Stimulated activated memory B cell treated with anti-CD40 and anti-IgM and Interleukin-4, amounts not matched to agents 10 μg/mL and 1 μg/mL and 100 μg/mL, for 72 hours (primary cell): ENCODE results near the gene ALG9.

ENCODE experiments used
- ATAC-seq: fragments of 150-1000 bp; cut with Tn5 transposase; 2 replicates; pipeline ENCODE4 v1.10.0; 2021
- H3K27ac Mint-ChIP-seq: one replicate; pipeline ENCODE4 v1.8.0; 2022; ENCODE audit warnings: mild to moderate bottlenecking, mixed read lengths
- H3K27me3 Mint-ChIP-seq: one replicate; pipeline ENCODE4 v1.8.0; 2022; ENCODE audit warnings: mixed read lengths
- H3K36me3 Mint-ChIP-seq: one replicate; pipeline ENCODE4 v1.8.0; 2022; ENCODE audit warnings: mixed read lengths
- H3K4me1 Mint-ChIP-seq: one replicate; pipeline ENCODE4 v1.8.0; 2022; ENCODE audit warnings: mixed read lengths
- H3K4me3 Mint-ChIP-seq: one replicate; pipeline ENCODE4 v1.8.0; 2022; ENCODE audit warnings: mild to moderate bottlenecking, moderate library complexity, mixed read lengths
- H3K9me3 Mint-ChIP-seq: one replicate; pipeline ENCODE4 v1.8.0; 2022; ENCODE audit warnings: mixed read lengths

ALG9 gene, protein sequence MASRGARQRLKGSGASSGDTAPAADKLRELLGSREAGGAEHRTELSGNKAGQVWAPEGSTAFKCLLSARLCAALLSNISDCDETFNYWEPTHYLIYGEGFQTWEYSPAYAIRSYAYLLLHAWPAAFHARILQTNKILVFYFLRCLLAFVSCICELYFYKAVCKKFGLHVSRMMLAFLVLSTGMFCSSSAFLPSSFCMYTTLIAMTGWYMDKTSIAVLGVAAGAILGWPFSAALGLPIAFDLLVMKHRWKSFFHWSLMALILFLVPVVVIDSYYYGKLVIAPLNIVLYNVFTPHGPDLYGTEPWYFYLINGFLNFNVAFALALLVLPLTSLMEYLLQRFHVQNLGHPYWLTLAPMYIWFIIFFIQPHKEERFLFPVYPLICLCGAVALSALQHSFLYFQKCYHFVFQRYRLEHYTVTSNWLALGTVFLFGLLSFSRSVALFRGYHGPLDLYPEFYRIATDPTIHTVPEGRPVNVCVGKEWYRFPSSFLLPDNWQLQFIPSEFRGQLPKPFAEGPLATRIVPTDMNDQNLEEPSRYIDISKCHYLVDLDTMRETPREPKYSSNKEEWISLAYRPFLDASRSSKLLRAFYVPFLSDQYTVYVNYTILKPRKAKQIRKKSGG

DNA sequence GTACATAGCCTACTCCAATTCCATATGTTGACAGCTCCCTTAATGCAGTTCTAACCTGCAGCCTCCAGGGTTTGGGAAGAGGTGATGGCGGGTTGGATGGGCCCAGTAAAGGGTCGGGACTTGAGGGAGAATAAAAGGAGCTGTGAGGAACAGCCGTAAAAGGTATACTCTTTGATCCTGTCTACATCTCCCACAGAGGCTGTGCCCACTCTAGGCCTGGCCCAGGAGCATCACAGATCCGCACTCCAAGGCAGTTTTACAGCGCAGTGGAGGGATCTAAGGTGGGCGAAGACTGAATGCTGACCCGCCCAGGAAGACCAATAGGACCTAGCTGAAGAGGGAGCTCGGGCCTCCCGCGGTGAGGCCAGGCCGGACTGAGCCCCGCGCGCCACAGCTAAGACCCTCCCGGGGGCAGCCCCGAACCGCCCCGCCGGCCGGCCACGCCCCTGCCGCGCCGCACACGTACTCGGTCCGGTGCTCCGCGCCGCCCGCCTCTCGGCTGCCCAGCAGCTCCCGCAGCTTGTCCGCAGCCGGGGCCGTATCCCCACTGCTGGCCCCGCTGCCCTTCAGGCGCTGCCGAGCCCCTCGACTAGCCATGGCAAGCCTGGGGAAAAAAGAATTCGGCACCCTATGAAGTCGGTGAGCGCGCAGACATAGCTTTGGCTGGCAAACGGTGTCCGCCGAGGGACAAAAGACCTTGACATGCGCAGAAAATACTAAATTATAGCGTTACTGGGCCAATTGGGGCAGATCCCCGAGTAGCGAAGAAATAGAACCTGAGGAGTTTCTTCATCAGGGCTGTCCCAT is at the start of gene ALG9:
Gene ALG9, minus strand, starts transcription at position 696 of the 807 bp plus-strand sequence. Its CDS starts 99 bp downstream, at position 597.
- H3K36me3 Mint-ChIP-seq, result peaks cover 36% of the 10 kb centered on the region
- peaks cover 25% of the 10 kb centered on the region for H3K4me1 Mint-ChIP-seq
- ATAC-seq, result peak; percentile 95
- peak within 1 kb of the TSS; percentile 92 for H3K4me3 Mint-ChIP-seq
- no peaks in the 10 kb centered on the region for H3K27me3 Mint-ChIP-seq
- peak within 1 kb of the TSS; percentile 92 for H3K27ac Mint-ChIP-seq
- H3K9me3 Mint-ChIP-seq, result no peaks in the 10 kb centered on the region

DNA sequence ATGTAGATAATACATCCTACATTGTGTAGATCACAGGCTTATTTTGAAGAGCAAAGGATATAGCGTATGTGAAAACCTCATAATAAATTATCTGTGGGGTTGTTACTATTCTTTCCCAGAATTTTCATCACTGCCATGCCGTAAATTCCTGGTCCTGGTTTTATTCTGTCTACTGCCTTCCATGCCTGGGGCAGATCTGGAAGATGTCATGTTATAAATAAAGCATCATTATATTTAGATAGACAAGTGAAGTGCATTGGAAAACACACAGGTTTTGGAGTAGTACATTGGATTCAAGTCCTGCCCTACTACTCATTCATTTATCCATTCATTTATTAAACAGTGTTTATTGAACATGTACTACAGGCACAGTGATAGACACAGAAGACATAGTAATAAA is 49.5 kb upstream of the ALG9 start:
- H3K36me3 Mint-ChIP-seq, result no peaks in the 10 kb centered on the region
- peaks cover 32% of the 10 kb centered on the region for H3K27me3 Mint-ChIP-seq
- peaks cover 3% of the 10 kb centered on the region for H3K4me1 Mint-ChIP-seq
- H3K9me3 Mint-ChIP-seq, result no peaks in the 10 kb centered on the region
- no peak for ATAC-seq
- no peak overlapping the region for H3K4me3 Mint-ChIP-seq
- no peak overlapping the region for H3K27ac Mint-ChIP-seq

DNA sequence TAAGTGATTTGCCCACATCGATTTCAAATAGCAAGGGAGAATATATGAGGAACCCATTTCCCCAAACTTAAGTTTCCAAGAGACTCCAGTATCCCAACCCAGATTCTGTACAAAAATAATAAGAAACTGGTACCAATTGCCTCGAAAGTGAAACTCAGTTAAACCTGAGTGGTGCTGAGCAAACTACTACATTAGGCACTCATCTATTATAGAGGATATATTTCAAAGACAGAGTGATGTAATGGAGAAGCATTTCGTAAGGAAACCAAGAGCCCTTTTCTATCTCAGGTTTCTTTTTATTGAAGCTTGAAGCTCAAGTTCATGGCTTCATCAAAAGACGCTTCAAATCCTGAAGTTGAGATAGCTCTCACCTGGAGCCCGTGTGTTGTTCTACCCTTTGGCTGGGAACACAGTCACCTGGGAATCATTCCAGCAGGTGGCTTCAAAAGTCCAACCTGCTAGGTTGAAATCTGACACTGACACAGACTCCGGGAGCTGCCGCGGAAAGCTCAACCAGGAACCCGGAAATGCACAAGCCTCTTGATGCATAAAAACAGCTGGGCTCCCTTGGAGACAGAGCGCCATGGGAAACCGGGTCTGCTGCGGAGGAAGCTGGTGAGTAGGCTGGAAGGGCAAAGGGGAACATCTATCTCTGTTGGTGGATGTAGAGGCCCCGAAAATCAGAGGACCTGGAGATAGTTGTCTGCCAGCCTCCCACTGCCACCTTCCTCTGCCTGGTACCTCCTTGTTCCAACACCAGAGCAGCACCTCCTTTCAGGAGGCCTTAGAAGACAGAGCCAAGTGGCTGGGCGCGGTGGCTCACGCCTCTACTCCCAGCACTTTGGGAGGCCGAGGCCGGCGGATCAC is 47.2 kb upstream of the ALG9 start, which contains the start of gene C11orf52:
Gene C11orf52, plus strand, starts transcription at position 524 of the 867 bp plus-strand sequence. Its CDS starts 60 bp downstream, at position 584.
- Mint-ChIP-seq H3K4me1 (no peaks in the 10 kb centered on the region), H3K9me3 (no peaks in the 10 kb centered on the region), H3K36me3 (no peaks in the 10 kb centered on the region), H3K27ac (no peak within 1 kb of the TSS), H3K27me3 (peaks cover 48% of the 10 kb centered on the region), H3K4me3 (no peak within 1 kb of the TSS)
- ATAC-seq, result no peak

DNA sequence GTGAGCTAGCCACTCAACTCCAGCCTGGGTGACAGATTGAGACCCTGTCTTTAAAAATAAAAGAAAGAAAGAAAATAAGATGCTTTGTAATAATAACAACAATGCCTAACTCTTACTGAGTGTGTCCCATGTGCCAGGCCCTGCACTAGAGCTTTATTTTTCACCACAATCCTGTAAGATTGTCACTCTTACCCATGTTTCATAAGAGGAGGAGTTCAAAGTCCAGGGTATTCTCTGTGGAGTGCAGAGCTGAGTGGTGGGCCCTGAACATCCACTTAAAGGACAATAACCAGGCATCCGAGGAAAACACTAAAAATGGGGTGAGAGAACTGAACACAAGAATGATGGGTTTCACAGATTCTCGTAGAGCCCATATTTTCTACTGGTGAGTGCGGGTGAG is 46.4 kb upstream of the ALG9 start:
- Mint-ChIP-seq H3K27ac (no peak overlapping the region), H3K4me3 (no peak overlapping the region), H3K9me3 (no peaks in the 10 kb centered on the region), H3K27me3 (peaks cover 56% of the 10 kb centered on the region), H3K36me3 (no peaks in the 10 kb centered on the region), H3K4me1 (no peaks in the 10 kb centered on the region)
- no peak for ATAC-seq

DNA sequence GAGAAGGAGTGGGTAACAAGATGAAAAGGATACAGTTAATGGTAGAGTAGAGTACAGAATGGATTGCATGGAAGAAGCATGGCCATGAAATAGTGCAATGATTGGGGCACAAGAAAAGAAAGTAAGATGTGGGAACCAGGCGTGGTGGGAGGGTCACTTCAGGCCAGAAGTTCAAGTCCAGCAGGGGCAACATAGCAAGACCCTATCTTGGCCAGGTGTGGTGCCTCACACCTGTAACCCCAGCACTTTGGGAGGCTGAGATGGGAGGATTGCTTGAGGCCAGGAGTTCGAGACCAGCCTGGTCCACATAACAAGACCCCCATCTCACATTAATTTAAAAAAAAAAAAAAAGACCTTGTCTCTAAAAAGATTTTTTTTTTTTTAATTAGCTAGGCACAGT is 45.9 kb upstream of the ALG9 start:
- ATAC-seq, result no peak
- Mint-ChIP-seq H3K27ac (no peak overlapping the region), H3K9me3 (no peaks in the 10 kb centered on the region), H3K27me3 (peaks cover 60% of the 10 kb centered on the region), H3K4me3 (no peak overlapping the region), H3K36me3 (no peaks in the 10 kb centered on the region), H3K4me1 (no peaks in the 10 kb centered on the region)

DNA sequence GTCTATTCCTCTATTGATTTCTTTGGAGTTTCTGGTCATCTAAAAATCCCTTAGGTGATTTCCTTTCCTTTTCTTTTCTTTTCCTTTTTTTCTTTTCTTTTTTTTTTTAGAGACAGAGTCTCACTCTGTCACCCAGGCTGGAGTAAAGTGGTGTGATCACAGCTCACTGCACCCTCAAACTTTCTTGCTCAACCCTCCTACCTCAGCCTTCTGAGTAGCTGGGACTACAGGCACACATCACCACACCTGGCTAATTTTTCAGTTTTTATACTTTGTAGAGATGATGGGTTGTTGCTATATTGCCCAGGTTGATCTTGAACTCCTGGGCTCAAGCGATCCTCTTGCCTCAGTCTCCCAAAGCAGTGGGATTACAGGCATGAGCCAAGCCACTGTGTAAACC is 45.4 kb upstream of the ALG9 start:
- no peak overlapping the region for H3K4me3 Mint-ChIP-seq
- H3K9me3 Mint-ChIP-seq, result no peaks in the 10 kb centered on the region
- no peak for ATAC-seq
- no peak overlapping the region for H3K27ac Mint-ChIP-seq
- H3K27me3 Mint-ChIP-seq, result peaks cover 66% of the 10 kb centered on the region
- no peaks in the 10 kb centered on the region for H3K36me3 Mint-ChIP-seq
- no peaks in the 10 kb centered on the region for H3K4me1 Mint-ChIP-seq

DNA sequence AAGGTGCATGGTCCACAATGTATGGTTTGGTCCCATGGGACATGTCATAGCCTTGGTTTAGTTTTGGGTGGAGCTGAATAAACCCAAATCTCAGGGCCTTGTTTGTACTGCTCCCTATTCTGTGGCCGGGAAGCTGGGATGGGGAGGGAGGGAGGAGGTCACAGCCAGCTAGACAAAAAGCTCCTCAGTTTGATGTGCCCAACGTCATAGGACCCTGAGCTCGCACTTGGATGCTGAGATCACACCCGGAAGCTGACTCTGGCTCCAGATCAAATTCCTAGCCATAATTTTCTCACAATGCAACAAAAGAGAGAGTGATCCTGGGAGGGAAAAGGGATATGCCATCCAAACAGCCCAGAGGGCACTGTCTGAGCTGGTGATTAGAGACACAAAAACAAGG is 42.6 kb upstream of the ALG9 start:
- no peak for ATAC-seq
- no peaks in the 10 kb centered on the region for H3K4me1 Mint-ChIP-seq
- H3K9me3 Mint-ChIP-seq, result no peaks in the 10 kb centered on the region
- no peaks in the 10 kb centered on the region for H3K36me3 Mint-ChIP-seq
- peaks cover 75% of the 10 kb centered on the region for H3K27me3 Mint-ChIP-seq
- no peak overlapping the region for H3K4me3 Mint-ChIP-seq
- H3K27ac Mint-ChIP-seq, result no peak overlapping the region

DNA sequence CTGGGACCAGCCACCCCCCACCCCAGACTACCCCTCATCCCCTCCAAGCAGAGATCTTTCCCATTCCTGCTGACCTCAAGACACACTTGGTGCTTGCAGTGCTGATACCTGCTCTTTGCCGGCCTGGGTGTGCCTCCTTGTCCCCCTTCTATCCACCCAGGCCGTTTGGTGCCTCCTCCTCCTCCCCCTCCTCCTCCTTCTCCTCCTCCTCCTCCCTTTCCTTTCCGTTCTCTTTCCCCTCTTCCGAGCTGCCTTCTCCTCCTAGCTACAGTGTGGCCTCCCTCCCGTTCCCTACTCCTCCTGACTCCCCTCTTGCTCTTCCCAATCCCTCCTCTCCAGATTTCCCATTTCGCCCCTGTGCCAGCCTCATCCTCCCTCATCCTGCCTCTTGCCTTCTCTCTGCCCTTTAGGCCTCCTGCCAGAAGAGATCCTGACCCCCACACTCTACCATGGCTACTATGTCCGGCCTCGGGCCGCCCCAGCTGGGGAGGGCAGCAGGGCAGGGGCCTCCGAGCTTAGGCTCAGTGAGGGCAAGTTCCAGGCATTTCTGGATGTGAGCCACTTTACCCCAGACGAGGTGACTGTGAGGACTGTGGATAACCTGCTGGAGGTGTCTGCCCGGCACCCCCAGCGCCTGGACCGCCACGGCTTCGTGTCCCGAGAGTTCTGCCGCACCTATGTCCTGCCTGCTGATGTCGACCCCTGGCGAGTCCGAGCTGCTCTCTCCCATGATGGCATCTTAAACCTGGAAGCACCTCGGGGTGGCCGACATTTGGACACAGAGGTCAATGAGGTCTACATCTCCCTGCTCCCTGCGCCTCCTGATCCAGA is 41.9 kb upstream of the ALG9 start:
- Mint-ChIP-seq H3K4me3 (no peak overlapping the region), H3K36me3 (no peaks in the 10 kb centered on the region), H3K27ac (no peak overlapping the region), H3K9me3 (no peaks in the 10 kb centered on the region), H3K27me3 (peaks cover 67% of the 10 kb centered on the region), H3K4me1 (no peaks in the 10 kb centered on the region)
- ATAC-seq, result no peak

DNA sequence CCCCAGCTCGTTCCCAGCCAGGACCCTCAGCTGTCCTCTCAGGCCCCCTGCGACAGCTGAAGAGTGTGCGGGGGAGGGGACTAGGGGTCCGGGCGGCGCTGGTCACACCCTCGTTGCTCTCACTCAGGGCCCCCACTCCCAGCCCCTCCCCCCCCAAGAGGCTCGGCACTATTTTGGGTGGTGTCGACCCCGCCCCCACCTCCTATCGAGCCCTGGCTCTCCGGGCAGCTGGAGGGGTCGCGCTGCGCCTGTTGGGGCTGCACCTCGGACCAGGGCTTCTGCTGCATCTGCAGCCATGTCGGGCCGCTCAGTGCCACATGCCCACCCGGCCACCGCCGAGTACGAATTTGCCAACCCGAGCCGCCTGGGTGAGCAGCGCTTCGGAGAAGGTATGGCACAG is 41.2 kb upstream of the ALG9 start, which contains the start of gene HSPB2:
Gene HSPB2, plus strand, starts transcription at position 200 of the 400 bp plus-strand sequence. Its CDS starts 96 bp downstream, at position 296.
- Mint-ChIP-seq H3K4me1 (no peaks in the 10 kb centered on the region), H3K27ac (no peak within 1 kb of the TSS), H3K27me3 (peaks cover 64% of the 10 kb centered on the region), H3K36me3 (no peaks in the 10 kb centered on the region), H3K4me3 (no peak within 1 kb of the TSS), H3K9me3 (no peaks in the 10 kb centered on the region)
- peak; percentile 44 for ATAC-seq

DNA sequence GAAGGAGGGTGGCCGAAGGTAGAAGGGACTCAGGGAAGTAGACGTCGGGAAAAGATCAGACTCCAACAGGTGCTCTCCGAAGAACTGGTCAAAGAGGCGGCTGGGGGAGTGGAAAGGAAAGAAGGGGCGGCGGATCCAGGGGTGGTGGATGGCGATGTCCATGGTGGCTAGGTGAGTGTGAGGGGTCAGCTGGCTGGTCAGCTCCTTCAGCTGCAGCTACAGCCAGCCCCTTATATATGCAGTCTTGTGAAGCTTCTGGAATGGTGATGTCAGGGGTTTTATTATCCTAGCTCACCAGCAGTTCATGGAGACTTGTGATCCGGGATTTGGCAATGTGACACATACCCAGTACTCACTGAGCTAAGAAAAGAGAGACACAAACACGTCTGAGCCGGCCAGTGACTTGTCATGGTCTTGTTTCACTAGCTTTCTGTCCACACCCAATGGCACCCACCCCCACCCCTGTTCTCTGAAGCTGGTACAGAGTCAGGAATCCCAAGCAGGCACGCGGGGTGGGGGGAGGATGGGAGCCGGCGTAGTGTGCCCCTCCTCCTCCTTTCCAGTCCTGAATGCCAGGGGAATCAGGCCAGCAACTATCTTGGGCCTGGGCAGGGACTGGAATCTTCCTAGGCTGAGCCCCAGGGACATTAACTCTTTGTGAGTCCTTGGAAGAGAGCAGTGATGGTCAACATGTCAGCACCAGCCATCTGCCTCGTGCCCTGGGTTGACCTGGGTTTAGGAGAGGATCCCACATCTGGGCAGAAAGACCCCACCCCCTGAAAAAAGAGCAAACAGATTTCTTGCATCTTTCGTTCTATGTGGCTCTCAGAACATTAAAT is 40.4 kb upstream of the ALG9 start, which contains the start of gene CRYAB:
Gene CRYAB, minus strand, starts transcription at position 208 of the 839 bp plus-strand sequence. Its CDS starts 46 bp downstream, at position 162.
- H3K36me3 Mint-ChIP-seq, result no peaks in the 10 kb centered on the region
- H3K4me1 Mint-ChIP-seq, result no peaks in the 10 kb centered on the region
- no peak for ATAC-seq
- peaks cover 60% of the 10 kb centered on the region for H3K27me3 Mint-ChIP-seq
- H3K4me3 Mint-ChIP-seq, result no peak within 1 kb of the TSS
- H3K9me3 Mint-ChIP-seq, result no peaks in the 10 kb centered on the region
- H3K27ac Mint-ChIP-seq, result no peak within 1 kb of the TSS

DNA sequence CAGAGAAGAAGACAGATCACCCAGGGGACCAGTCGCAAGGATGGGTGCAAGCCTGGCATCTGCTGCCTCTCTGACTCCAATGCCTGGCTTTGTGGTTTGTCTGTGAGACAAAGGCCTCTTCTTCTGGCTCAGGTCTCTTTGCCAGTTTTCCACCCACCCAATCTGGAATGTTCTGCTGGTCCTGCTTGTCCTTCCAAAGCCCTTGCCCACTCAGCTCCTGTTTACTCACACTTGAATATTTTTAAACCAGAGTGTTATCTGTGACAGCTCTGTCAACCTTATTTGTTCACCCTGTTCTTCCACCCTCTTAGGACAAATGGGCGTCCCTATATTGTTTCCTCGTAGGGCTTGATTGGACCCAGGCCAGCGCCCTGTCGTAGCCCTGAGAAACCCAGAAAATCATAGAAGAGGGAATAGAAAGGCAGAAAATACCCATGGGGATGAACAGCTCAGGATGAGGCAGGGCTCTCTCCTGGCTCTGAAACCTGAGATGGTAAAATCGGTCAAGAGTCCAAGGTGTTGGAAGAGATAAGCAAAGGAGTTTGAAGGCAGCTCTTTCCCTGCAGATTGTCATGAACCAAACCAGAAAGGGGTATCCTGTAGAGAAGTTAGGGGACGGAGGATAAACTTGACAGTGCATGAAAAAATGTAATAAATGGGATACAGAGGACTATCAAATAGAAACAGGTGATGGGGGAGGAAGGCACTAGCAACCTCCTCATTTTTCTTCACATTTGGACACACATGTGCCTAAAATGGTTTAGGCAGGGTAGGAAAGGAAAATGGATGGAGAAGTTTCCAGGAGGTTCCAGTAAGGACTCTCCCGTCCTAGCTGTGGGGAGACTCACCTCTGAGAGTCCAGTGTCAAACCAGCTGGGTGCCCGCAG is 39.5 kb upstream of the ALG9 start:
- H3K36me3 Mint-ChIP-seq, result no peaks in the 10 kb centered on the region
- H3K9me3 Mint-ChIP-seq, result no peaks in the 10 kb centered on the region
- peaks cover 51% of the 10 kb centered on the region for H3K27me3 Mint-ChIP-seq
- H3K27ac Mint-ChIP-seq, result no peak overlapping the region
- H3K4me1 Mint-ChIP-seq, result no peaks in the 10 kb centered on the region
- no peak for ATAC-seq
- no peak overlapping the region for H3K4me3 Mint-ChIP-seq

DNA sequence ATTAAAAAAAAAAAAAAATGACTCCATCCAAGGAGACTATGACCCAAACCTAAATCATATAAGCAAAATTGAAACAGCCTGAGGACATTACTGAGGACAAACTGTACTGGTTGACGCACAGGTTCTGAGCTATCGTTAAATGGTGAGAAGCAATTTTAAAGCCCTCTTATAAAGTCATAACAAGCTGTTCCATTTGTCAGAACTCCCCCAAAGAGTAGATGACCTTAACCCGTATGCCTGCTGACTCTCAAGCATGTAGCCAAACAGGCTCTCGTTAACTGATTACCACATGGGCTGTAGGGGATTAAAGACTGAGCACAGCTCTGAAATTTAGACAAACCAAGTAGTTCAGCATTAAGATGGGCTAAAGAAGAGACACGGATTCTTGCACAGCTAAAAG is 38.0 kb upstream of the ALG9 start:
- Mint-ChIP-seq H3K4me1 (no peaks in the 10 kb centered on the region), H3K27me3 (peaks cover 42% of the 10 kb centered on the region), H3K9me3 (no peaks in the 10 kb centered on the region), H3K36me3 (peaks cover 5% of the 10 kb centered on the region), H3K4me3 (no peak overlapping the region), H3K27ac (no peak overlapping the region)
- no peak for ATAC-seq
